Measurements from ENCODE around the gene RAB4A.

RAB4A gene

GRCh38 chr1:229316166-229316565, 45.3 kb downstream of the RAB4A start:
- TF ChIP-seq, protein P1, sequence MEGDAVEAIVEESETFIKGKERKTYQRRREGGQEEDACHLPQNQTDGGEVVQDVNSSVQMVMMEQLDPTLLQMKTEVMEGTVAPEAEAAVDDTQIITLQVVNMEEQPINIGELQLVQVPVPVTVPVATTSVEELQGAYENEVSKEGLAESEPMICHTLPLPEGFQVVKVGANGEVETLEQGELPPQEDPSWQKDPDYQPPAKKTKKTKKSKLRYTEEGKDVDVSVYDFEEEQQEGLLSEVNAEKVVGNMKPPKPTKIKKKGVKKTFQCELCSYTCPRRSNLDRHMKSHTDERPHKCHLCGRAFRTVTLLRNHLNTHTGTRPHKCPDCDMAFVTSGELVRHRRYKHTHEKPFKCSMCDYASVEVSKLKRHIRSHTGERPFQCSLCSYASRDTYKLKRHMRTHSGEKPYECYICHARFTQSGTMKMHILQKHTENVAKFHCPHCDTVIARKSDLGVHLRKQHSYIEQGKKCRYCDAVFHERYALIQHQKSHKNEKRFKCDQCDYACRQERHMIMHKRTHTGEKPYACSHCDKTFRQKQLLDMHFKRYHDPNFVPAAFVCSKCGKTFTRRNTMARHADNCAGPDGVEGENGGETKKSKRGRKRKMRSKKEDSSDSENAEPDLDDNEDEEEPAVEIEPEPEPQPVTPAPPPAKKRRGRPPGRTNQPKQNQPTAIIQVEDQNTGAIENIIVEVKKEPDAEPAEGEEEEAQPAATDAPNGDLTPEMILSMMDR (IDR thresholded peaks at IDR 0.05; ENCODE audit: low read depth, low read length) = no peak
- Histone ChIP-seq H3K4me3 (ENCODE audit: low read depth, low read length) (no peak overlapping the region), H3K27me3 (no peaks in the 10 kb centered on the region), H3K4me1 (no peaks in the 10 kb centered on the region), H3K36me3 (peaks cover 17% of the 10 kb centered on the region), H3K9me3 (no peaks in the 10 kb centered on the region)
- no peak for DNase-seq

DNA sequence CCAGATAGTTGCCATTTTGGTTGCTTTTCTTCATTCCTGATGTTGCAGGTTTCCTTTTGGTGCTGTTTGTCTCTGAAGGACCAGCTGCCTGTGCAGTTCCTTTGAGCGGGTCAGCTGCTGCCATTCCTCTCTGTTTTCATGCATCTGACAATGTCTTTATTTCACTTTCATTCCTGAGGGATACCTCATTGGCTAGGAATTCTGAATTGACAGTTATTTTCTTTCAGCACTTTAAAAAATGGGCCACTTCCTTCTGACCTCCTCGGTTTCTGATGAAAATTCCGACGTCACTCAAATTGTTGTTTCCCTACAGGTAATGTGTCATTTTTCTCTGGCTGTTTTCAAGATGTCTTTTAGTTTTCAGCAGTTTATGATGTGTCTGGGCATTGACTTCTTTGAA, 47.1 kb downstream of the RAB4A start:
- Histone ChIP-seq H3K36me3 (peaks cover 26% of the 10 kb centered on the region), H3K4me1 (no peaks in the 10 kb centered on the region), H3K4me3 (ENCODE audit: low read depth, low read length) (no peak overlapping the region), H3K9me3 (no peaks in the 10 kb centered on the region), H3K27me3 (no peaks in the 10 kb centered on the region)
- TF ChIP-seq, protein P1 (IDR thresholded peaks at IDR 0.05; ENCODE audit: low read depth, low read length) = no peak
- no peak for DNase-seq

DNA sequence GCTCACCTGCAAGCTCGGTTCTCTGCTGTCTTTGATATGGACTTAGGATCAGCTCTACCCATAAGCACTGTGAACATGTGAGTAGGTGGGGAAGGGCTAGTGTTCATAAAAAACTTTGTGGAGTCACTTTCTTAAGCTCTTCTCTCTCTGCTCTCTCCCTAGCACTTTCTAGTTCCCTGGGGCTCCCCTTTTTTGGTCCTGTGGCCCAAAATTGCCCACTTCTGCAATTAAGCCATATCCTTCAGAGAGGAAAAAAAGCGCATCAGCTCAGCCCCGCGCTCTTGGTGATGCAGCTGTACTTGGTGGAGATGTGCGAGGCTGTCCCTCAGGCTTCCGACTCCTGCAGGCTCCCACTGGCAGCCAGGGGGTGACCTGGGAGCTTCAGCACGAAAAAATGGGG, 48.6 kb downstream of the RAB4A start:
- TF ChIP-seq, protein P1 (IDR thresholded peaks at IDR 0.05; ENCODE audit: low read depth, low read length) = no peak
- Histone ChIP-seq H3K4me1 (no peaks in the 10 kb centered on the region; the same call in 1 of the 2 replicates), H3K4me3 (ENCODE audit: low read depth, low read length) (no peak overlapping the region)

GRCh38 chr1:229323201-229323600, 52.3 kb downstream of the RAB4A start:
- TF ChIP-seq, protein P1 (IDR thresholded peaks at IDR 0.05; ENCODE audit: low read depth, low read length) = no peak
- Histone ChIP-seq H3K36me3 (peaks cover 56% of the 10 kb centered on the region), H3K9me3 (no peaks in the 10 kb centered on the region), H3K4me1 (peaks cover 9% of the 10 kb centered on the region), H3K4me3 (ENCODE audit: low read depth, low read length) (no peak overlapping the region), H3K27me3 (no peaks in the 10 kb centered on the region)
- DNase-seq = no peak

More for the DNA sequence above, 48.6 kb downstream of the RAB4A start:
- Histone ChIP-seq H3K27me3 (no peaks in the 10 kb centered on the region), H3K9me3 (no peaks in the 10 kb centered on the region), H3K36me3 (peaks cover 34% of the 10 kb centered on the region)
- no peak for DNase-seq

DNA sequence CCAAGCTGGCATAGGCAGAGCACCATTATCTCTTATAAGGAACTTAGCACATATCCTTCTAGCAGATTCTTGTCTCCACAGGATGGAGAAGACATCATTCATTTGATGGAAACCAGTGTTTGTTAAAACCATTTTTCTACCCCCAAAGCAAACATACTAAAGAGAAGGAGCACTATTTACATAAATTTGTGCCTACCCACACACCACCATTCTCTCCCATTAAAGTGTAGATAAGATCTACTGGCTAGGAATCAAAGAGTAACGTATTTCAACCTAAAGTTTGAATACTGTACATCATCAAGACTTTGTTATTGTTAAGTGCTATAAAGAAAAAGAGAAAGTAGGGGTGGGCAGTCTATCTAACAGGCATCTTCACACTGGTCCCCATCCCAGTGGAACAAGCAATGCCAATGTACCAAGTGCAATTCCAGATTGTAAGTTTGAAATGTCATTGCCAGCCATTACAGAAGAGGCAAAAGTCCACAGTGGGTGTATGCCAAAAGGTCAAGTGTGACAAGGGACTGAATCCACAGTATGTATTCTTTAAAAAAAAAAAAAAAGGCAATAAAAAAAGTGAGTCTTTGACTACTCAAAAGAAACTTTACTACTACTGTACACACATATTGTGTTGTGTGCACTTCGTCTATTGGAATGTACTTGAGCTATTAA, 53.1 kb downstream of the RAB4A start:
- Histone ChIP-seq H3K27me3 (no peaks in the 10 kb centered on the region), H3K4me3 (ENCODE audit: low read depth, low read length) (no peak overlapping the region), H3K4me1 (peaks cover 9% of the 10 kb centered on the region), H3K9me3 (no peaks in the 10 kb centered on the region), H3K36me3 (peaks cover 63% of the 10 kb centered on the region)
- TF ChIP-seq, protein P1 (IDR thresholded peaks at IDR 0.05; ENCODE audit: low read depth, low read length) = no peak
- no peak for DNase-seq

- H3K4me1 ChIP-seq = peaks cover 9% of the 10 kb centered on the region
- peaks cover 59% of the 10 kb centered on the region for H3K36me3 ChIP-seq
- no peak for DNase-seq
- H3K9me3 ChIP-seq = no peaks in the 10 kb centered on the region
- no peak overlapping the region for H3K4me3 ChIP-seq (ENCODE audit: low read depth, low read length)
- no peaks in the 10 kb centered on the region for H3K27me3 ChIP-seq
- TF ChIP-seq, protein P1 (IDR thresholded peaks at IDR 0.05; ENCODE audit: low read depth, low read length) = no peak
Observed at GRCh38 chr1:229325401-229325800, 54.5 kb downstream of the RAB4A start.
